C4-2B (cell line): ENCODE results near the gene RRBP1.

ENCODE experiments used
- ZFX ChIP-seq: fragments of 450-650 bp; IDR thresholded peaks from 2 replicates; pipeline ENCODE4 v1.6.1; 2017
- TF ChIP-seq, protein P1 (sequence below): fragments of 450-650 bp; conservative IDR thresholded peaks from 2 replicates; pipeline ENCODE4 v1.5.1; 2017; ENCODE audit warnings: mild to moderate bottlenecking

GRCh38 chr20:17653835-17654648 lies 28.0 kb downstream of the RRBP1 start:
- TF ChIP-seq, protein P1, sequence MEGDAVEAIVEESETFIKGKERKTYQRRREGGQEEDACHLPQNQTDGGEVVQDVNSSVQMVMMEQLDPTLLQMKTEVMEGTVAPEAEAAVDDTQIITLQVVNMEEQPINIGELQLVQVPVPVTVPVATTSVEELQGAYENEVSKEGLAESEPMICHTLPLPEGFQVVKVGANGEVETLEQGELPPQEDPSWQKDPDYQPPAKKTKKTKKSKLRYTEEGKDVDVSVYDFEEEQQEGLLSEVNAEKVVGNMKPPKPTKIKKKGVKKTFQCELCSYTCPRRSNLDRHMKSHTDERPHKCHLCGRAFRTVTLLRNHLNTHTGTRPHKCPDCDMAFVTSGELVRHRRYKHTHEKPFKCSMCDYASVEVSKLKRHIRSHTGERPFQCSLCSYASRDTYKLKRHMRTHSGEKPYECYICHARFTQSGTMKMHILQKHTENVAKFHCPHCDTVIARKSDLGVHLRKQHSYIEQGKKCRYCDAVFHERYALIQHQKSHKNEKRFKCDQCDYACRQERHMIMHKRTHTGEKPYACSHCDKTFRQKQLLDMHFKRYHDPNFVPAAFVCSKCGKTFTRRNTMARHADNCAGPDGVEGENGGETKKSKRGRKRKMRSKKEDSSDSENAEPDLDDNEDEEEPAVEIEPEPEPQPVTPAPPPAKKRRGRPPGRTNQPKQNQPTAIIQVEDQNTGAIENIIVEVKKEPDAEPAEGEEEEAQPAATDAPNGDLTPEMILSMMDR: no peak
- no peak for TF ChIP-seq ZFX
